H9 (cell line): ENCODE measurements around the gene SRSF4. TPM values are rescaled to one million over a fixed set of nuclear protein-coding genes. Genes with fewer than 3 reads are reported as not detected.

Experiments used
- DNase-seq: peaks from one replicate; pipeline ENCODE4 v3.0.0-alpha.2; 2017
- H2AFZ ChIP-seq: one replicate; pipeline ENCODE4 v1.6.1; 2013; ENCODE audit warnings: mild to moderate bottlenecking, low read length, control low read depth, moderate library complexity
- H2AK5ac ChIP-seq: 2 replicates; pipeline ENCODE4 v1.6.1; 2013; ENCODE audit warnings: low read length, control low read depth, mixed read lengths; ENCODE audit not compliant: insufficient read length
- H2BK120ac ChIP-seq: one replicate; pipeline ENCODE4 v1.6.1; 2013; ENCODE audit warnings: low read depth, mild to moderate bottlenecking, low read length, control low read depth, inconsistent platforms; ENCODE audit not compliant: poor library complexity, severe bottlenecking
- H2BK12ac ChIP-seq: 2 replicates; pipeline ENCODE4 v1.6.1; 2013; ENCODE audit warnings: low read length, control low read depth, mixed read lengths, low read depth; ENCODE audit not compliant: insufficient read length
- H2BK15ac ChIP-seq: 2 replicates; pipeline ENCODE4 v1.6.1; 2013; ENCODE audit warnings: low read depth, low read length, control low read depth
- H2BK20ac ChIP-seq: one replicate; pipeline ENCODE4 v1.6.1; 2013; ENCODE audit warnings: low read depth, mild to moderate bottlenecking, low read length, control low read depth, inconsistent platforms; ENCODE audit not compliant: poor library complexity, severe bottlenecking
- H2BK5ac ChIP-seq: 2 replicates; pipeline ENCODE4 v1.6.1; 2013; ENCODE audit warnings: low read length, control low read depth, mixed read lengths; ENCODE audit not compliant: insufficient read length
- H3K14ac ChIP-seq: 2 replicates; pipeline ENCODE4 v1.6.1; 2013; ENCODE audit warnings: low read length, control low read depth; ENCODE audit not compliant: insufficient read depth
- H3K18ac ChIP-seq: 2 replicates; pipeline ENCODE4 v1.6.1; 2013; ENCODE audit warnings: low read depth, mild to moderate bottlenecking, mixed read lengths, low read length, control low read depth; ENCODE audit not compliant: insufficient read length
- H3K23ac ChIP-seq: 2 replicates; pipeline ENCODE4 v1.6.1; 2013; ENCODE audit warnings: low read length, control low read depth, mixed read lengths, low read depth; ENCODE audit not compliant: insufficient read length
- H3K23me2 ChIP-seq: 2 replicates; pipeline ENCODE4 v1.6.1; 2013; ENCODE audit warnings: low read depth, mild to moderate bottlenecking, mixed read lengths, low read length, control low read depth; ENCODE audit not compliant: insufficient read length, poor library complexity, severe bottlenecking
- H3K27ac ChIP-seq: 2 replicates; pipeline ENCODE4 v1.5.1; 2013; ENCODE audit warnings: low read length, control low read depth, mixed read lengths, low read depth; ENCODE audit not compliant: insufficient read length
- H3K27me3 ChIP-seq: 2 replicates; pipeline ENCODE4 v1.6.1; 2013; ENCODE audit warnings: low read length, control low read depth, inconsistent platforms; ENCODE audit not compliant: insufficient read depth
- H3K4ac ChIP-seq: 2 replicates; pipeline ENCODE4 v1.6.1; 2013; ENCODE audit warnings: low read depth, mild to moderate bottlenecking, control low read depth, inconsistent platforms, low read length, moderate library complexity
- H3K4me1 ChIP-seq: 2 replicates; pipeline ENCODE4 v1.6.1; 2013; ENCODE audit warnings: low read length, control low read depth, inconsistent platforms; ENCODE audit not compliant: insufficient read depth
- H3K4me2 ChIP-seq: 2 replicates; pipeline ENCODE4 v1.6.1; 2013; ENCODE audit warnings: low read length, control low read depth, mixed read lengths; ENCODE audit not compliant: insufficient read length, insufficient read depth
- H3K56ac ChIP-seq: 2 replicates; pipeline ENCODE4 v1.6.1; 2013; ENCODE audit warnings: low read depth, mild to moderate bottlenecking, mixed read lengths, low read length, control low read depth; ENCODE audit not compliant: insufficient read length
- H3K79me1 ChIP-seq: 2 replicates; pipeline ENCODE4 v1.6.1; 2013; ENCODE audit warnings: low read depth, mild to moderate bottlenecking, moderate library complexity, low read length, control low read depth, inconsistent platforms; ENCODE audit not compliant: insufficient read depth, poor library complexity, severe bottlenecking
- H3K79me2 ChIP-seq: 2 replicates; pipeline ENCODE4 v1.6.1; 2013; ENCODE audit warnings: low read length, control low read depth, inconsistent platforms; ENCODE audit not compliant: insufficient read depth
- H3K9ac ChIP-seq: 2 replicates; pipeline ENCODE4 v1.6.1; 2013; ENCODE audit warnings: low read length, control low read depth, mixed read lengths; ENCODE audit not compliant: insufficient read length; ENCODE audit errors: extremely low read depth
- H3K9me3 ChIP-seq: one replicate; pipeline ENCODE4 v1.6.1; 2013; ENCODE audit warnings: low read depth, low read length, inconsistent platforms; ENCODE audit not compliant: control insufficient read depth
- H3T11ph ChIP-seq: one replicate; pipeline ENCODE4 v1.6.1; 2013; ENCODE audit warnings: mild to moderate bottlenecking, low read length, control low read depth, inconsistent platforms
- H4K20me1 ChIP-seq: one replicate; pipeline ENCODE4 v1.6.1; 2013; ENCODE audit not compliant: control insufficient read depth, insufficient read length, insufficient read depth
- H4K5ac ChIP-seq: 2 replicates; pipeline ENCODE4 v1.6.1; 2013; ENCODE audit warnings: low read depth, mild to moderate bottlenecking, mixed read lengths, low read length, control low read depth; ENCODE audit not compliant: insufficient read length
- H4K8ac ChIP-seq: replicated peaks from 2 replicates; pipeline ENCODE4 v1.6.1; 2013; ENCODE audit warnings: low read length, control low read depth, mixed read lengths, low read depth; ENCODE audit not compliant: insufficient read length
- H4K91ac ChIP-seq: 2 replicates; pipeline ENCODE4 v1.6.1; 2013; ENCODE audit warnings: low read depth, mild to moderate bottlenecking, moderate library complexity, mixed read lengths, low read length, control low read depth; ENCODE audit not compliant: insufficient read length
- H3K27ac Mint-ChIP-seq, 3 experiments: 2 replicates in 2 of 3; 3 replicates in 1 of 3; pipeline ENCODE4 v1.8.0; 2020 to 2021; ENCODE audit warnings: mixed read lengths in 3 of 3, mild to moderate bottlenecking in 1 of 3, moderate library complexity in 1 of 3
- H3K27me3 Mint-ChIP-seq: 2 replicates; pipeline ENCODE4 v1.8.0; 2021; ENCODE audit warnings: low read depth, mild to moderate bottlenecking, moderate library complexity, mixed read lengths
- H3K36me3 Mint-ChIP-seq, 3 experiments: 2 replicates in 2 of 3; 3 replicates in 1 of 3; pipeline ENCODE4 v1.8.0; 2020 to 2021; ENCODE audit warnings: low read depth in 3 of 3, mixed read lengths in 3 of 3; ENCODE audit not compliant: insufficient read depth in 1 of 3
- H3K4me1 Mint-ChIP-seq, 2 experiments: 2 replicates each; pipeline ENCODE4 v1.8.0; 2020; ENCODE audit warnings: mixed read lengths in 2 of 2
- H3K4me3 Mint-ChIP-seq, 2 experiments: 2 replicates in 1 of 2; 3 replicates in 1 of 2; pipeline ENCODE4 v1.8.0; 2020 to 2021; ENCODE audit warnings: mild to moderate bottlenecking in 2 of 2, mixed read lengths in 2 of 2, moderate library complexity in 1 of 2
- H3K9me3 Mint-ChIP-seq, 2 experiments: 2 replicates in 1 of 2; 3 replicates in 1 of 2; pipeline ENCODE4 v1.8.0; 2020; ENCODE audit warnings: mild to moderate bottlenecking in 2 of 2, mixed read lengths in 2 of 2, moderate library complexity in 1 of 2
- CTCF ChIP-seq: fragments of 200-600 bp; sonication (generic); conservative IDR thresholded peaks from 3 replicates; pipeline ENCODE4 v1.8.0; 2021; ENCODE audit warnings: antibody characterized with exemption, mild to moderate bottlenecking
- whole genome bisulfite sequencing: extraction: QIAGEN DNeasy Blood & Tissue Kit; methylation state at CpG from one replicate; pipeline ENCODE4 v1.1.7; 2013; ENCODE audit warnings: missing lambda C conversion rate, low lambda C conversion rate, mixed read lengths; ENCODE audit not compliant: insufficient read length; ENCODE audit errors: extremely low coverage; 5-methylcytosine and 5-hydroxymethylcytosine counted together
- total RNA-seq: library from RNA; stranded (reverse); gene quantifications from 2 replicates; pipeline ENCODE4 v1.2.1, GENCODE V29; 2021

Gene SRSF4
- total RNA-seq, 1 experiment from 2014 or later = 90.6 TPM

- Histone ChIP-seq H4K8ac (no peak overlapping the region), H2AFZ (no peak overlapping the region), H2BK20ac (no peak overlapping the region), H4K20me1 (no peaks in the 10 kb centered on the region), H3T11ph (no peak overlapping the region), H3K79me2 (no peaks in the 10 kb centered on the region), H3K27ac (no peak overlapping the region), H2BK15ac (no peak overlapping the region), H3K23ac (no peak overlapping the region), H4K5ac (no peak overlapping the region), H3K4me2 (no peak overlapping the region), H3K9ac (no peak overlapping the region), H4K91ac (no peak overlapping the region), H3K18ac (no peak overlapping the region), H3K79me1 (no peaks in the 10 kb centered on the region), H2BK5ac (no peak overlapping the region), H2AK5ac (no peak overlapping the region), H3K23me2 (no peaks in the 10 kb centered on the region), H3K14ac (no peak overlapping the region), H3K27me3 (no peaks in the 10 kb centered on the region), H3K9me3 (no peaks in the 10 kb centered on the region), H3K56ac (no peak overlapping the region), H2BK12ac (no peak overlapping the region), H3K4ac (no peak overlapping the region), H2BK120ac (no peak overlapping the region), H3K4me1 (no peaks in the 10 kb centered on the region)
- Mint-ChIP-seq H3K27me3 (no peaks in the 10 kb centered on the region), H3K36me3 (peaks cover 9 to 27% (median 26%) of the 10 kb centered on the region in 3 experiments; a peak in 6 of 7 replicates), H3K4me3 (no peak overlapping the region), H3K27ac (peak overlapping the region in 2 of 3 experiments; percentile 34 to 83; a peak in 3 of 7 replicates), H3K9me3 (no peaks in the 10 kb centered on the region), H3K4me1 (0 out of 4 replicates have a peak, but pooled peaks cover 0 to 3% of the 10 kb centered on the region in 2 experiments)
- WGBS = no CpG with 5 or more reads among the region's 6 CpGs
- TF ChIP-seq CTCF = no peak
- DNase-seq = no peak
Measured at GRCh38 chr1:29105822-29106221, 75.9 kb downstream of the SRSF4 start.
